ENCODE results near the gene MAD1L1. TPM values are rescaled to one million over a fixed set of nuclear protein-coding genes. Genes with fewer than 3 reads are reported as not detected.

The MAD1L1 gene
- total and polyA plus RNA-seq, 2 of the 4 experiments (the other 2 are of a cell fraction) = 29.0 to 40.9 TPM

- no peak overlapping the region for H2AK5ac ChIP-seq (ENCODE audit: low read depth, low read length)
- H2BK20ac ChIP-seq (ENCODE audit: low read depth, low read length) = no peak overlapping the region
- H3K36me3 ChIP-seq (ENCODE audit: control insufficient read depth, insufficient read depth, low read length) = peaks cover 3% of the 10 kb centered on the region; the same call in 1 of the 2 replicates
- H2BK120ac ChIP-seq (ENCODE audit: low read depth, low read length) = no peak overlapping the region
- H3K56ac ChIP-seq (ENCODE audit: extremely low read depth, insufficient read depth, low read length) = no peak overlapping the region
- H2AFZ ChIP-seq (replicated peaks; ENCODE audit: low read length, poor library complexity) = peak overlapping the region; percentile 54
- no TSS peak for BruUV-seq (replicated peaks)
- no peak overlapping the region for H2BK15ac ChIP-seq (ENCODE audit: low read depth, low read length)
- H4K8ac ChIP-seq (ENCODE audit: low read depth in 2 of 2, low read length in 2 of 2) = no peak overlapping the region
- DNase-seq (peak; percentile 94), ATAC-seq (ENCODE audit: low read depth) (peak; percentile 90)
- peak overlapping the region; percentile 47 for H2BK5ac ChIP-seq (ENCODE audit: low read depth, low read length, poor library complexity, severe bottlenecking)
- WGBS, 2 experiments (ENCODE audit: extremely low coverage in 2 of 2, insufficient read length in 1 of 2) = no CpG with 5 or more reads among the region's 11 CpGs
- H3K9me3 ChIP-seq (ENCODE audit: control insufficient read depth, insufficient read depth, low read length) = peaks cover 7% of the 10 kb centered on the region; the same call in 1 of the 2 replicates
- no peak overlapping the region for H3K4ac ChIP-seq (ENCODE audit: low read depth, low read length)
- in situ Hi-C loops (cut with MboI; ENCODE audit: low sequenced_read_pairs) (no loop called here), intact Hi-C loops (cut with micrococcal nuclease) (no loop called here), dilution Hi-C loops (cut with HindIII; ENCODE audit: low sequenced_read_pairs, unreplicated experiment) (no loop called here)
- CTCF ChIA-PET = interaction anchor here (0.6 kb wide), 1 partner anchor 1456 kb away, joined by 3 read pairs; no protein-coding TSS in a partner anchor
- no peak overlapping the region for H3K23ac ChIP-seq (ENCODE audit: low read depth, low read length)
- no peak overlapping the region for H2AK9ac ChIP-seq (replicated peaks; ENCODE audit: low read depth, low read length, poor library complexity)
- H3K79me1 ChIP-seq (ENCODE audit: low read depth in 1 of 2, low read length in 2 of 2) = peaks cover 4 to 25% of the 10 kb centered on the region in 2 experiments; a peak in 3 of 4 replicates
- H4K20me1 ChIP-seq (ENCODE audit: insufficient read depth, low read length) = peaks cover 5% of the 10 kb centered on the region
- no peak overlapping the region for H3K4me3 ChIP-seq (ENCODE audit: insufficient read depth, low read depth, low read length)
- H3K27ac ChIP-seq (ENCODE audit: insufficient read depth, low read length) = peak overlapping the region; percentile 17; the same call in 1 of the 2 replicates
- H4K5ac ChIP-seq (ENCODE audit: low read depth, low read length) = no peak overlapping the region
- POLR2A ChIA-PET (ENCODE audit: unreplicated experiment) = no interaction called here
- no peaks in the 10 kb centered on the region for H3K27me3 ChIP-seq (ENCODE audit: control insufficient read depth, insufficient read depth, low read length)
- H4K91ac ChIP-seq (ENCODE audit: insufficient read depth, low read depth, low read length) = no peak overlapping the region
- peaks cover 3% of the 10 kb centered on the region; the same call in 1 of the 2 replicates for H3K4me1 ChIP-seq (ENCODE audit: control insufficient read depth, insufficient read depth, low read length)
- no peaks in the 10 kb centered on the region for H3K9me1 ChIP-seq (ENCODE audit: insufficient read depth, low read length)
- no peak overlapping the region for H3K9ac ChIP-seq (ENCODE audit: low read depth, low read length)
- no peak overlapping the region for H3K4me2 ChIP-seq (ENCODE audit: low read depth, low read length)
- TF ChIP-seq BHLHE40 (IDR thresholded peaks at IDR 0.05; ENCODE audit: low read depth, low read length) (peak; percentile 22; the same call in 1 of the 2 replicates), RCOR1 (IDR thresholded peaks at IDR 0.05; ENCODE audit: insufficient replicate concordance, low read length) (no peak), RAD21 (IDR thresholded peaks at IDR 0.05; ENCODE audit: low read length) (no peak), FOS (IDR thresholded peaks at IDR 0.05; ENCODE audit: low read depth, low read length) (peak; percentile 71; the same call in 1 of the 2 replicates), CTCF (conservative IDR thresholded peaks at IDR 0.05; ENCODE audit: low read depth, low read length) (no peak), MAFK (IDR thresholded peaks at IDR 0.05; ENCODE audit: low read depth, low read length) (peak; percentile 64), CEBPB (IDR thresholded peaks at IDR 0.05; ENCODE audit: low read depth, low read length) (no peak), MAZ (IDR thresholded peaks at IDR 0.05; ENCODE audit: borderline replicate concordance, low read depth, low read length) (no peak), POLR2A (IDR thresholded peaks at IDR 0.05; ENCODE audit: low read depth, low read length) (no peak), SMC3 (IDR thresholded peaks at IDR 0.05; ENCODE audit: low read depth, low read length) (peak; percentile 13; the same call in 1 of the 2 replicates), RFX5 (IDR thresholded peaks at IDR 0.05; ENCODE audit: low read depth, low read length) (no peak)
- TF ChIP-seq, protein P1, sequence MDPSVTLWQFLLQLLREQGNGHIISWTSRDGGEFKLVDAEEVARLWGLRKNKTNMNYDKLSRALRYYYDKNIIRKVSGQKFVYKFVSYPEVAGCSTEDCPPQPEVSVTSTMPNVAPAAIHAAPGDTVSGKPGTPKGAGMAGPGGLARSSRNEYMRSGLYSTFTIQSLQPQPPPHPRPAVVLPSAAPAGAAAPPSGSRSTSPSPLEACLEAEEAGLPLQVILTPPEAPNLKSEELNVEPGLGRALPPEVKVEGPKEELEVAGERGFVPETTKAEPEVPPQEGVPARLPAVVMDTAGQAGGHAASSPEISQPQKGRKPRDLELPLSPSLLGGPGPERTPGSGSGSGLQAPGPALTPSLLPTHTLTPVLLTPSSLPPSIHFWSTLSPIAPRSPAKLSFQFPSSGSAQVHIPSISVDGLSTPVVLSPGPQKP (IDR thresholded peaks at IDR 0.05; ENCODE audit: borderline replicate concordance, low read depth, low read length) = no peak
- no peak overlapping the region for H3K14ac ChIP-seq (replicated peaks; ENCODE audit: low read depth, low read length)
- H3K18ac ChIP-seq (ENCODE audit: low read depth, low read length) = no peak overlapping the region
Measured at GRCh38 chr7:2060701-2061100, 172.0 kb downstream of the MAD1L1 start.
